Panc1 (cell line): Measurements from ENCODE around the gene DPYSL3.

ENCODE experiments used
- CTCF ChIP-seq: fragments of 450-650 bp; IDR thresholded peaks from 2 replicates; pipeline ENCODE4 v1.5.1; 2017; ENCODE audit warnings: mild to moderate bottlenecking
- POLR2AphosphoS5 ChIP-seq: IDR thresholded peaks from 2 replicates; pipeline ENCODE4 v1.6.1; 2012; ENCODE audit warnings: mild to moderate bottlenecking, low read depth, low read length, moderate library complexity
- REST ChIP-seq, 2 experiments: IDR thresholded peaks; 2 replicates each; pipeline ENCODE4 v1.6.1; 2011 to 2012; ENCODE audit warnings: low read depth in 2 of 2, control low read depth in 1 of 2, low read length in 1 of 2, mild to moderate bottlenecking in 1 of 2, moderate library complexity in 1 of 2; ENCODE audit not compliant: insufficient read depth in 1 of 2
- SIN3A ChIP-seq: IDR thresholded peaks from 2 replicates; pipeline ENCODE4 v1.6.1; 2012; ENCODE audit warnings: low read depth, mild to moderate bottlenecking, low read length, moderate library complexity, borderline replicate concordance; ENCODE audit not compliant: insufficient read depth
- TCF7L2 ChIP-seq: IDR thresholded peaks from 2 replicates; pipeline ENCODE4 v1.6.1; 2011; ENCODE audit warnings: mild to moderate bottlenecking, low read depth, low read length, inconsistent platforms

GRCh38 chr5:147437161-147437596, 72.7 kb downstream of the DPYSL3 start:
- no peak for TF ChIP-seq CTCF
- no peak for TF ChIP-seq POLR2AphosphoS5
- no peak for TF ChIP-seq REST (IDR thresholded peaks at IDR 0.05; ENCODE audit: insufficient read depth in 1 of 2, low read depth in 2 of 2, low read length in 1 of 2)
- TF ChIP-seq TCF7L2 = no peak
- no peak for TF ChIP-seq SIN3A
